ENCODE results near the gene STAT4. TPM values are rescaled to one million over a fixed set of nuclear protein-coding genes. Genes with fewer than 3 reads are reported as not detected.

STAT4 gene
- total RNA-seq, 1 donor from 2014 or later, result 8.0 TPM

DNA sequence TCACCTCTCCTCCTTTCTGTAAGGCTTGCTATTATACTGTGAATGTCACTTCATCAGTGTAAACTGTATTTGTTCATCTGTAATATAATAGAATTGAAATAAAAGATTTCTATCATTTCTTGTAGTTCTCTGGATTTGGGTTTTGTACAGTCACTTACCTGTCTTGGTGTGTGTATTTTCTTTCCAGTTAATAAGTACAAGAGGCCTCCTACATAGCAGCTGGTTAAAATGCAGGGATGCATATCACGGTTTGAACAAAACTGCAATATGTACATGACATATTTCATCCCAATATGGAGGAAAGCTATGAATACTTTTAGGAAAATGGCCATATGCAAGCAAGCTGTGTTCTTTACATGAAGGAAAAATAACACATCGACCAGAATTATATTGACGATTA, 131.4 kb downstream of the STAT4 start:
- Histone ChIP-seq H3K4me3 (no peak overlapping the region), H3K4me1 (peaks cover 8% of the 10 kb centered on the region), H3K9me3 (no peaks in the 10 kb centered on the region), H3K27ac (peak overlapping the region; percentile 97), H3K36me3 (no peaks in the 10 kb centered on the region), H3K27me3 (no peaks in the 10 kb centered on the region)
- ATAC-seq, result no peak
- intact Hi-C loops (cut with DNase I), result no loop called here
- no peak for DNase-seq
- TF ChIP-seq CTCF (IDR thresholded peaks at IDR 0.05), result no peak

DNA sequence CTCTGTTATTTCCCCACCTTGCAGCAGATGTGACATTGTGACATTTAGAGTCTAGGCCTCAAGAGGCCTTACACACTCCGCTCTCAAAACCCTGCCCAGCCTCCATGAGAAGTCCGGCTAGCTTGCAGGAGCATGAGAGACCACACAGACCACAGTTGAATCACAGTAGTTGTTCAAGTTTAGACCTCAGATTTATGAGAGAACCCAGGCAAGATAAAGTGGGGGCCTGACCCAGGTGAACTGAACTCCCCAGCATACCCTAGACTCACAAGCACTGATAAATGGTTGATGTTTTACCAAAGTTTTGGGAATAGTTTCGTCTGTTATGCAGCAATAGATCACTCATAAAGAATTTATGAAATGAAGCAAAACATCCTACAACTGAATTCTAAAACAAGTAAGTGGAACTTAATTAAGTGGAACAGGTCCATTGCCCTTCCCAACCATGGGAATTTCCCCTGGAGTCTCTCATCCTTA, 132.1 kb downstream of the STAT4 start:
- Histone ChIP-seq H3K27me3 (no peaks in the 10 kb centered on the region), H3K27ac (no peak overlapping the region), H3K9me3 (no peaks in the 10 kb centered on the region), H3K36me3 (no peaks in the 10 kb centered on the region), H3K4me3 (no peak overlapping the region), H3K4me1 (peaks cover 8% of the 10 kb centered on the region)
- TF ChIP-seq CTCF (IDR thresholded peaks at IDR 0.05), result no peak
- intact Hi-C loops (cut with DNase I), result no loop called here
- DNase-seq (no peak), ATAC-seq (no peak)

GRCh38 chr2:191018048-191018447, 132.7 kb downstream of the STAT4 start:
- DNase-seq, result no peak
- TF ChIP-seq CTCF (IDR thresholded peaks at IDR 0.05), result no peak
- Histone ChIP-seq H3K4me3 (no peak overlapping the region), H3K4me1 (peaks cover 8% of the 10 kb centered on the region), H3K9me3 (no peaks in the 10 kb centered on the region), H3K36me3 (no peaks in the 10 kb centered on the region), H3K27ac (no peak overlapping the region), H3K27me3 (no peaks in the 10 kb centered on the region)
- ATAC-seq, result no peak
- intact Hi-C loops (cut with DNase I), result no loop called here

DNA sequence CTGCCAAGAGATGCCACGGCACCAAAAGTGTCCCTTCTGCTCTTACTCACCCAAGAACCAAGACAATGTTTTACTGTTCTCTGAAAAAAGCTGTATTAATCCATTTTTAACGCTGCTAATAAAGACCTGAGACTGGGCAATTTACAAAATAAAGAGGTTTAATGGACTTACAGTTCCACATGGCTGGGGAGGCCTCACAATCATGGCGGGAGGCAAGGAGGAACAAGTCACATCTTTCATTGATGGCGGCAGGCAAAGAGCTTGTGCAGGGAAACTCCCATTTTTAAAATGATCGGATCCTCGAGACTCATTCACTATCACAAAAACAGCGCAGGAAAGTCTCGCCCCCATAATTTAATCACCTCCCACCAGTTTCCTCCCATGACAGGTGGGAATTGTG, 135.0 kb downstream of the STAT4 start:
- no peaks in the 10 kb centered on the region for H3K36me3 ChIP-seq
- H3K27ac ChIP-seq, result no peak overlapping the region
- peaks cover 21% of the 10 kb centered on the region for H3K4me1 ChIP-seq
- no peaks in the 10 kb centered on the region for H3K27me3 ChIP-seq
- DNase-seq (no peak), ATAC-seq (no peak)
- intact Hi-C loops (cut with DNase I), result no loop called here
- H3K4me3 ChIP-seq, result no peak overlapping the region
- no peak for TF ChIP-seq CTCF (IDR thresholded peaks at IDR 0.05)
- H3K9me3 ChIP-seq, result no peaks in the 10 kb centered on the region

GRCh38 chr2:191015239-191015638, 135.6 kb downstream of the STAT4 start:
- Histone ChIP-seq H3K4me1 (peaks cover 21% of the 10 kb centered on the region), H3K27ac (peak overlapping the region; percentile 89), H3K27me3 (no peaks in the 10 kb centered on the region), H3K36me3 (peaks cover under 1% of the 10 kb centered on the region), H3K4me3 (no peak overlapping the region), H3K9me3 (no peaks in the 10 kb centered on the region)
- intact Hi-C loops (cut with DNase I), result no loop called here
- ATAC-seq (no peak), DNase-seq (no peak)
- TF ChIP-seq CTCF (IDR thresholded peaks at IDR 0.05), result no peak

GRCh38 chr2:191014653-191015020, 136.2 kb downstream of the STAT4 start:
- peak overlapping the region; percentile 67 for H3K4me3 ChIP-seq
- peaks cover 26% of the 10 kb centered on the region for H3K4me1 ChIP-seq
- H3K9me3 ChIP-seq, result no peaks in the 10 kb centered on the region
- peak overlapping the region; percentile 89 for H3K27ac ChIP-seq
- H3K27me3 ChIP-seq, result no peaks in the 10 kb centered on the region
- no peak for TF ChIP-seq CTCF (IDR thresholded peaks at IDR 0.05)
- no peak for DNase-seq
- no peak for ATAC-seq
- peaks cover 7% of the 10 kb centered on the region for H3K36me3 ChIP-seq
- intact Hi-C loops (cut with DNase I), result no loop called here
